HG03280 (cell line): Measurements from ENCODE around the gene MYH3.

ENCODE experiments used
- ATAC-seq: cut with Tn5 transposase; IDR thresholded peaks from one replicate; pipeline ENCODE4 v1.9.1; 2021; ENCODE audit warnings: mild to moderate bottlenecking, moderate library complexity; ENCODE audit not compliant: unreplicated experiment

The MYH3 gene

GRCh38 chr17:10616502-10617119, 40.5 kb downstream of the MYH3 start:
- ATAC-seq = peak; percentile 51

GRCh38 chr17:10614536-10615155, 42.5 kb downstream of the MYH3 start:
- ATAC-seq = no peak

GRCh38 chr17:10613775-10614513, 43.2 kb downstream of the MYH3 start:
- no peak for ATAC-seq

- no peak for ATAC-seq
Measured at GRCh38 chr17:10612957-10613744, 44.0 kb downstream of the MYH3 start.

GRCh38 chr17:10610884-10611283, 46.2 kb downstream of the MYH3 start:
- ATAC-seq = no peak

GRCh38 chr17:10608244-10608643, 48.9 kb downstream of the MYH3 start:
- no peak for ATAC-seq

- ATAC-seq = no peak
Measured at GRCh38 chr17:10606110-10606509, 51.0 kb downstream of the MYH3 start.

GRCh38 chr17:10605221-10605783, 51.8 kb downstream of the MYH3 start:
- no peak for ATAC-seq

- no peak for ATAC-seq
Measured at GRCh38 chr17:10604521-10604920, 52.6 kb downstream of the MYH3 start.

- no peak for ATAC-seq
Measured at GRCh38 chr17:10603931-10604330, 53.2 kb downstream of the MYH3 start.

- no peak for ATAC-seq
Measured at GRCh38 chr17:10600571-10600970, 56.5 kb downstream of the MYH3 start.

GRCh38 chr17:10598621-10599020, 58.5 kb downstream of the MYH3 start:
- ATAC-seq = no peak

- no peak for ATAC-seq
Measured at GRCh38 chr17:10589553-10590145, 67.5 kb downstream of the MYH3 start.

- ATAC-seq = no peak
Measured at GRCh38 chr17:10585529-10585928, 71.6 kb downstream of the MYH3 start.

GRCh38 chr17:10583834-10584233, 73.3 kb downstream of the MYH3 start:
- ATAC-seq = no peak

GRCh38 chr17:10579270-10579669, 77.8 kb downstream of the MYH3 start:
- ATAC-seq = no peak
